ENCODE results near the gene RIBC2. TPM values are rescaled to one million over a fixed set of nuclear protein-coding genes. Genes with fewer than 3 reads are reported as not detected.

Gene RIBC2
- total RNA-seq, 1 experiment from 2014 or later = 2.9 TPM

- DNase-seq (ENCODE audit: low read depth, low spot score) = no peak
Observed at GRCh38 chr22:45381348-45381747, 32.1 kb upstream of the RIBC2 start.

GRCh38 chr22:45389546-45389945, 23.9 kb upstream of the RIBC2 start:
- no peak overlapping the region for H3K27ac ChIP-seq (ENCODE audit: low read length)
- no peaks in the 10 kb centered on the region for H3K4me1 ChIP-seq (ENCODE audit: control insufficient read depth, insufficient read depth, low read length)
- no peak for ATAC-seq
- intact Hi-C loops (cut with micrococcal nuclease; ENCODE audit: unreplicated experiment) (no loop called here), in situ Hi-C loops (cut with HindIII; ENCODE audit: low pct_unique_long_range_greater_than_20kb, low sequenced_read_pairs) (no loop called here)
- DNase-seq (ENCODE audit: low read depth, low spot score) = no peak
- H3K4me3 ChIP-seq (ENCODE audit: low read depth in 2 of 2, low read length in 2 of 2) = no peak overlapping the region
- peaks cover 4% of the 10 kb centered on the region; the same call in 1 of the 2 replicates for H3K27me3 ChIP-seq (ENCODE audit: control insufficient read depth, insufficient read depth, low read length)
- CTCF ChIA-PET = interaction anchor here (0.6 kb wide), 1 partner anchor 52 kb away, joined by 11 read pairs; no protein-coding TSS in a partner anchor
- H3K9me3 ChIP-seq (ENCODE audit: control insufficient read depth, insufficient read depth, low read depth, low read length) = no peaks in the 10 kb centered on the region
- POLR2A ChIA-PET = interaction anchor here (0.6 kb wide), 1 partner anchor 56 kb away, joined by 12 read pairs; no protein-coding TSS in a partner anchor
- H3K36me3 ChIP-seq (ENCODE audit: control insufficient read depth, insufficient read depth, low read length) = no peaks in the 10 kb centered on the region
- no peak for TF ChIP-seq CTCF (IDR thresholded peaks at IDR 0.05)
- TF ChIP-seq SIN3A (IDR thresholded peaks at IDR 0.05; ENCODE audit: borderline replicate concordance, insufficient read depth, low read depth, low read length) = no peak
- no peak for TF ChIP-seq REST (IDR thresholded peaks at IDR 0.05; ENCODE audit: insufficient read depth in 1 of 2, low read depth in 2 of 2, low read length in 1 of 2)
- no peak for TF ChIP-seq POLR2AphosphoS5 (IDR thresholded peaks at IDR 0.05; ENCODE audit: low read depth, low read length)
- no peak for TF ChIP-seq TCF7L2 (IDR thresholded peaks at IDR 0.05; ENCODE audit: low read depth, low read length)
- no TSS peak for BruUV-seq (replicated peaks)

More at GRCh38 chr22:45381348-45381747, 32.1 kb upstream of the RIBC2 start:
- Histone ChIP-seq H3K27me3 (ENCODE audit: control insufficient read depth, insufficient read depth, low read length) (peaks cover 4% of the 10 kb centered on the region; the same call in 1 of the 2 replicates), H3K36me3 (ENCODE audit: control insufficient read depth, insufficient read depth, low read length) (no peaks in the 10 kb centered on the region), H3K27ac (ENCODE audit: low read length) (no peak overlapping the region), H3K4me1 (ENCODE audit: control insufficient read depth, insufficient read depth, low read length) (no peaks in the 10 kb centered on the region), H3K4me3 (ENCODE audit: low read depth in 2 of 2, low read length in 2 of 2) (no peak overlapping the region), H3K9me3 (ENCODE audit: control insufficient read depth, insufficient read depth, low read depth, low read length) (no peaks in the 10 kb centered on the region)
- POLR2A ChIA-PET = no interaction called here
- CTCF ChIA-PET = no interaction called here
- in situ Hi-C loops (cut with HindIII; ENCODE audit: low pct_unique_long_range_greater_than_20kb, low sequenced_read_pairs) (no loop called here), intact Hi-C loops (cut with micrococcal nuclease; ENCODE audit: unreplicated experiment) (no loop called here)
- TF ChIP-seq SIN3A (IDR thresholded peaks at IDR 0.05; ENCODE audit: borderline replicate concordance, insufficient read depth, low read depth, low read length) (no peak), REST (IDR thresholded peaks at IDR 0.05; ENCODE audit: insufficient read depth in 1 of 2, low read depth in 2 of 2, low read length in 1 of 2) (no peak), CTCF (IDR thresholded peaks at IDR 0.05) (no peak), POLR2AphosphoS5 (IDR thresholded peaks at IDR 0.05; ENCODE audit: low read depth, low read length) (no peak), TCF7L2 (IDR thresholded peaks at IDR 0.05; ENCODE audit: low read depth, low read length) (no peak)
- ATAC-seq = no peak
- BruUV-seq (replicated peaks) = no TSS peak

Measured in Panc1 (cell line).